ENCODE results near the gene HIBADH. TPM values are rescaled to one million over a fixed set of nuclear protein-coding genes. Genes with fewer than 3 reads are reported as not detected.

HIBADH gene
- total and polyA plus RNA-seq, 9 of the 15 experiments (the other 6 are each of a cell fraction or from before 2014, with no cell fraction given): 10.7 to 67.8 (median 36.9) TPM

DNA sequence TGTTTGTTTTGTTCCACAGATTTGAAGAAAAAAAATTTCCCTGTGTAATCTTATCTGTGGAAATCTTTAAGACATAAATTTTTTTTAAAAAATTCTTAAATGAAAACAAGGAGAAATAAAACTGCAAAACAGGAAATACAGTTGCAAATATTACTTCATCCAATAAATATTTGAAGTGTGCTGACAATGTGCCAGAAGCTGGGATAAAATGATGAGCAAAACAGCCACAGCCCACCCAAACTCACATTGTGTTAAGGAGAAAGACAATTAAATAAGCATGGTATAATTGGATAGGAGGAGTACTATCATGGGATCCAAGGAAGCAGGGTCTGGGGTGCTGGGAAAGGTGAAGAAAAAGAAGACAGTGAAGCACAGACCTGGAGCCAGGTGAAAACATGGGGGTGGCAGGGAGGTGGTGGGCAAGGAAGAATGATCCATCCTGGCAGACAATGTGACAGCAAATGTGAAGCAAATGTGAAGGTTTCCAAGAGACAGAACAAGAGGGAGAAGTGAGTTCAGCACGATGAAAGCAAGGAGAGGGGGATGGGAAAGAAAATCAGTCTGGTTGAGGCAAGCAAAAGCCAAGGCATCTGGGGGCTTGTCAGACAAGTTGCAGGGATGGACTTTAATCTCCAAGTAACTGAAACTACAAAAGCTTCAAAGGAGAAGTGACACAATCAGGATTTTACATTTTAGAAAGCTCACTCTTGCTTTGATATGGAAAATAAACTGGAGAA lies 135.9 kb downstream of the HIBADH start (continued):
- TF ChIP-seq, protein P1, sequence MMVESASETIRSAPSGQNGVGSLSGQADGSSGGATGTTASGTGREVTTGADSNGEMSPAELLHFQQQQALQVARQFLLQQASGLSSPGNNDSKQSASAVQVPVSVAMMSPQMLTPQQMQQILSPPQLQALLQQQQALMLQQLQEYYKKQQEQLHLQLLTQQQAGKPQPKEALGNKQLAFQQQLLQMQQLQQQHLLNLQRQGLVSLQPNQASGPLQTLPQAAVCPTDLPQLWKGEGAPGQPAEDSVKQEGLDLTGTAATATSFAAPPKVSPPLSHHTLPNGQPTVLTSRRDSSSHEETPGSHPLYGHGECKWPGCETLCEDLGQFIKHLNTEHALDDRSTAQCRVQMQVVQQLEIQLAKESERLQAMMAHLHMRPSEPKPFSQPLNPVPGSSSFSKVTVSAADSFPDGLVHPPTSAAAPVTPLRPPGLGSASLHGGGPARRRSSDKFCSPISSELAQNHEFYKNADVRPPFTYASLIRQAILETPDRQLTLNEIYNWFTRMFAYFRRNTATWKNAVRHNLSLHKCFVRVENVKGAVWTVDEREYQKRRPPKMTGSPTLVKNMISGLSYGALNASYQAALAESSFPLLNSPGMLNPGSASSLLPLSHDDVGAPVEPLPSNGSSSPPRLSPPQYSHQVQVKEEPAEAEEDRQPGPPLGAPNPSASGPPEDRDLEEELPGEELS (CRISPR knock-in tag; IDR thresholded peaks at IDR 0.05; ENCODE audit: borderline replicate concordance): no peak
- no peak for TF ChIP-seq HNRNPH1 (optimal IDR thresholded peaks at IDR 0.05; ENCODE audit: low read depth, low read length)

DNA sequence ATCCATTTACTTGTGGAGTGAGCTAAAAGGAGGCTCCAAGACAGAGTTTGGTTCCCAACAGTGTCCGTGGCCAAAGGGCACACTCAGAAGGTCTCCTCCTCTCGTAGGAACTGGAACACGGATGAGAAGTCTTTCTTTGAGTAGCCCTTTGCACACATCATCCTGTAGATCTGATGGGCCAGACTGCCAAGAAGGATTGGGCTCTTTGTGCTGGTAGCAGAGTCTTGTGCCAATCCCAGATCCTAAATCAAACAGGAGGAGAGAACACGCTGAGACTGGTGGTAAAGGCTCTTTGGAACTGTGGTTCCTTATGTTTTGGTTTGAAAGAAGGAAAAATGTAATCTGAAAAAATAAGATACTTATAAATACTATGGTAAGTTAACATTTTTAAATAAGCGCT lies 136.6 kb downstream of the HIBADH start:
- CTCF ChIA-PET (ENCODE audit: low intra/inter-chr PET ratio): no interaction called here
- H3K4me2 ChIP-seq (ENCODE audit: insufficient read depth, low read length): no peak overlapping the region
- no peak overlapping the region for H3K27ac ChIP-seq (ENCODE audit: extremely low read depth, low read depth, low read length)
- H3K9me1 ChIP-seq (ENCODE audit: control insufficient read depth, insufficient read depth, low read length): no peaks in the 10 kb centered on the region
- H3K36me3 ChIP-seq (ENCODE audit: control insufficient read depth, insufficient read depth, low read length): peaks cover 36% of the 10 kb centered on the region
- DNase-seq (ENCODE audit: extremely low read depth in 1 of 4, low spot score in 3 of 4) (no peak), FAIRE-seq (no peak), ATAC-seq (no peak)
- H3K79me2 ChIP-seq (ENCODE audit: control insufficient read depth, insufficient read depth, low read length): no peaks in the 10 kb centered on the region
- WGBS (ENCODE audit: insufficient coverage, low coverage, missing lambda C conversion rate): 97% methylated on average over 5 of the region's 5 CpGs
- H2AFZ ChIP-seq (ENCODE audit: low read depth, low read length): no peak overlapping the region
- no peak overlapping the region for H3K9ac ChIP-seq (ENCODE audit: insufficient read depth in 1 of 2, low read depth in 2 of 2, low read length in 2 of 2)
- H3K4me3 ChIP-seq: no peak overlapping the region
- H4K20me1 ChIP-seq (replicated peaks; ENCODE audit: control insufficient read depth, insufficient read depth, low read length): no peaks in the 10 kb centered on the region
- no peaks in the 10 kb centered on the region for H3K27me3 ChIP-seq (ENCODE audit: control insufficient read depth in 2 of 2, insufficient read depth in 2 of 2, low read length in 2 of 2)
- POLR2A ChIA-PET: no interaction called here
- H3K9me3 ChIP-seq (replicated peaks; ENCODE audit: control insufficient read depth, insufficient read depth, low read depth, low read length): no peaks in the 10 kb centered on the region
- no peaks in the 10 kb centered on the region for H3K4me1 ChIP-seq (replicated peaks in 1 of 2; ENCODE audit: control insufficient read depth in 2 of 2, insufficient read depth in 2 of 2, low read length in 2 of 2)
- in situ Hi-C loops (cut with MboI) (no loop called here), intact Hi-C loops (cut with micrococcal nuclease) (no loop called here)
- BruUV-seq (replicated peaks): no TSS peak
- TF ChIP-seq COPS2 (conservative IDR thresholded peaks at IDR 0.05) (no peak), ARNT (IDR thresholded peaks at IDR 0.05) (no peak), BACH1 (tag; IDR thresholded peaks at IDR 0.05) (no peak), ZNF212 (CRISPR knock-in tag; IDR thresholded peaks at IDR 0.05) (no peak), ZNF57 (CRISPR knock-in tag; IDR thresholded peaks at IDR 0.05) (no peak), ZNF830 (CRISPR knock-in tag; IDR thresholded peaks at IDR 0.05) (no peak), ZNF41 (CRISPR knock-in tag; conservative IDR thresholded peaks at IDR 0.05) (no peak)
- TF ChIP-seq, protein P2, sequence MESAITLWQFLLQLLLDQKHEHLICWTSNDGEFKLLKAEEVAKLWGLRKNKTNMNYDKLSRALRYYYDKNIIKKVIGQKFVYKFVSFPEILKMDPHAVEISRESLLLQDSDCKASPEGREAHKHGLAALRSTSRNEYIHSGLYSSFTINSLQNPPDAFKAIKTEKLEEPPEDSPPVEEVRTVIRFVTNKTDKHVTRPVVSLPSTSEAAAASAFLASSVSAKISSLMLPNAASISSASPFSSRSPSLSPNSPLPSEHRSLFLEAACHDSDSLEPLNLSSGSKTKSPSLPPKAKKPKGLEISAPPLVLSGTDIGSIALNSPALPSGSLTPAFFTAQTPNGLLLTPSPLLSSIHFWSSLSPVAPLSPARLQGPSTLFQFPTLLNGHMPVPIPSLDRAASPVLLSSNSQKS (CRISPR knock-in tag; IDR thresholded peaks at IDR 0.05): no peak
- TF ChIP-seq, protein P3, sequence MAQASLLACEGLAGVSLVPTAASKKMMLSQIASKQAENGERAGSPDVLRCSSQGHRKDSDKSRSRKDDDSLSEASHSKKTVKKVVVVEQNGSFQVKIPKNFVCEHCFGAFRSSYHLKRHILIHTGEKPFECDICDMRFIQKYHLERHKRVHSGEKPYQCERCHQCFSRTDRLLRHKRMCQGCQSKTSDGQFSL (CRISPR knock-in tag; IDR thresholded peaks at IDR 0.05): no peak
- TF ChIP-seq, protein P3 (tag; IDR thresholded peaks at IDR 0.05): no peak
- TF ChIP-seq, protein P4, sequence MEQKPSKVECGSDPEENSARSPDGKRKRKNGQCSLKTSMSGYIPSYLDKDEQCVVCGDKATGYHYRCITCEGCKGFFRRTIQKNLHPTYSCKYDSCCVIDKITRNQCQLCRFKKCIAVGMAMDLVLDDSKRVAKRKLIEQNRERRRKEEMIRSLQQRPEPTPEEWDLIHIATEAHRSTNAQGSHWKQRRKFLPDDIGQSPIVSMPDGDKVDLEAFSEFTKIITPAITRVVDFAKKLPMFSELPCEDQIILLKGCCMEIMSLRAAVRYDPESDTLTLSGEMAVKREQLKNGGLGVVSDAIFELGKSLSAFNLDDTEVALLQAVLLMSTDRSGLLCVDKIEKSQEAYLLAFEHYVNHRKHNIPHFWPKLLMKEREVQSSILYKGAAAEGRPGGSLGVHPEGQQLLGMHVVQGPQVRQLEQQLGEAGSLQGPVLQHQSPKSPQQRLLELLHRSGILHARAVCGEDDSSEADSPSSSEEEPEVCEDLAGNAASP (IDR thresholded peaks at IDR 0.05): no peak
- TF ChIP-seq, protein P5, sequence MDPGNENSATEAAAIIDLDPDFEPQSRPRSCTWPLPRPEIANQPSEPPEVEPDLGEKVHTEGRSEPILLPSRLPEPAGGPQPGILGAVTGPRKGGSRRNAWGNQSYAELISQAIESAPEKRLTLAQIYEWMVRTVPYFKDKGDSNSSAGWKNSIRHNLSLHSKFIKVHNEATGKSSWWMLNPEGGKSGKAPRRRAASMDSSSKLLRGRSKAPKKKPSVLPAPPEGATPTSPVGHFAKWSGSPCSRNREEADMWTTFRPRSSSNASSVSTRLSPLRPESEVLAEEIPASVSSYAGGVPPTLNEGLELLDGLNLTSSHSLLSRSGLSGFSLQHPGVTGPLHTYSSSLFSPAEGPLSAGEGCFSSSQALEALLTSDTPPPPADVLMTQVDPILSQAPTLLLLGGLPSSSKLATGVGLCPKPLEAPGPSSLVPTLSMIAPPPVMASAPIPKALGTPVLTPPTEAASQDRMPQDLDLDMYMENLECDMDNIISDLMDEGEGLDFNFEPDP (CRISPR knock-in tag; IDR thresholded peaks at IDR 0.05): no peak
